A549 (cell line): ENCODE results near the gene DOC2B. TPM values are rescaled to one million over a fixed set of nuclear protein-coding genes. Genes with fewer than 3 reads are reported as not detected.

ENCODE experiments used
- ATAC-seq, 2 experiments: fragments of 200-7000 bp in 1 of 2; fragments of >200 bp in 1 of 2; cut with Nextera tagmentation in 1 of 2; cut with Tn5 transposase in 1 of 2; 3 replicates each; pipeline versions ENCODE4 v1.8.0 to v1.9.1; 2018 to 2020; ENCODE audit warnings: mild to moderate bottlenecking in 1 of 2, moderate library complexity in 1 of 2
- CTCF ChIA-PET: fragments of 300-600 bp; sonication (Branson Sonifier 250); formaldehyde crosslinking; extraction: SDS; loops from one replicate; lab custom pipeline; 2021; ENCODE audit warnings: antibody characterized with exemption, inconsistent platforms; lab: Yijun Ruan, JAX
- POLR2A ChIA-PET: fragments of 350-600 bp; formaldehyde crosslinking; extraction: SDS; loops from one replicate; lab custom pipeline; 2021; ENCODE audit warnings: antibody characterized with exemption, inconsistent platforms; lab: Yijun Ruan, JAX
- DNase-seq, 2 experiments: peaks; one replicate each; pipeline versions ENCODE4 v3.0.0 to v3.0.0-alpha.2; 2011 to 2016; ENCODE audit warnings: low read depth in 1 of 2, low spot score in 1 of 2
- FAIRE-seq: peaks from 2 replicates; lab custom pipeline; 2011; peaks lifted over from hg19 to GRCh38; lab: Jason Lieb, UNC
- H3K27ac ChIP-seq, 2 experiments: fragments of >200 bp; sonication (Bioruptor Twin); formaldehyde crosslinking; 3 replicates each; pipeline ENCODE4 v1.5.1; 2016 to 2017
- H3K4me1 ChIP-seq: fragments of >200 bp; sonication (Bioruptor Twin); formaldehyde crosslinking; 3 replicates; pipeline ENCODE4 v1.6.1; 2016
- H3K4me2 ChIP-seq: fragments of >200 bp; sonication (Bioruptor Twin); formaldehyde crosslinking; 3 replicates; pipeline ENCODE4 v1.6.1; 2016
- H3K4me3 ChIP-seq: fragments of >200 bp; sonication (Bioruptor Twin); formaldehyde crosslinking; 3 replicates; pipeline ENCODE4 v1.5.1; 2016
- H3K9me3 ChIP-seq: fragments of >200 bp; sonication (Bioruptor Twin); formaldehyde crosslinking; 3 replicates; pipeline ENCODE4 v1.6.1; 2016
- ATOH8 ChIP-seq: fragments of 250-450 bp; sonication (Bioruptor Pico); IDR thresholded peaks from 2 replicates; pipeline ENCODE4 v1.5.0; 2020; ENCODE audit warnings: low read depth, mild to moderate bottlenecking, moderate library complexity
- CEBPB ChIP-seq, 2 experiments: fragments of >200 bp in 1 of 2; sonication (Bioruptor Twin) in 1 of 2; formaldehyde crosslinking in 1 of 2; IDR thresholded peaks; 2 replicates each; pipeline ENCODE4 v1.6.1; 2012 to 2016
- CHD4 ChIP-seq: fragments of 200-600 bp; sonication (generic); IDR thresholded peaks from 2 replicates; pipeline ENCODE4 v1.6.1; 2016; ENCODE audit warnings: antibody characterized with exemption, mild to moderate bottlenecking, borderline replicate concordance
- EHF ChIP-seq: fragments of 250-450 bp; sonication (Bioruptor Pico); IDR thresholded peaks from 2 replicates; pipeline ENCODE4 v1.5.0; 2020; ENCODE audit warnings: mild to moderate bottlenecking
- ELK1 ChIP-seq: fragments of 150-350 bp; IDR thresholded peaks from 2 replicates; pipeline ENCODE4 v1.6.1; 2014; ENCODE audit warnings: low read depth, mild to moderate bottlenecking, low read length
- EP300 ChIP-seq, 2 experiments: fragments of >200 bp; sonication (Bioruptor Twin); formaldehyde crosslinking; IDR thresholded peaks; 2 replicates in 1 of 2; 3 replicates in 1 of 2; pipeline ENCODE4 v1.6.1; 2016 to 2017
- ESRRA ChIP-seq: fragments of 150-350 bp; IDR thresholded peaks from 2 replicates; pipeline ENCODE4 v1.6.1; 2014; ENCODE audit warnings: mild to moderate bottlenecking, low read length, borderline replicate concordance
- HMGXB4 ChIP-seq: fragments of 250-450 bp; sonication (Bioruptor Pico); IDR thresholded peaks from 2 replicates; pipeline ENCODE4 v1.5.0; 2021; ENCODE audit warnings: mild to moderate bottlenecking, moderate library complexity, borderline replicate concordance
- HOXB13 ChIP-seq: fragments of 250-450 bp; sonication (Bioruptor Pico); IDR thresholded peaks from 2 replicates; pipeline ENCODE4 v1.5.0; 2020; ENCODE audit warnings: low read depth, mild to moderate bottlenecking, moderate library complexity
- JUN ChIP-seq, 2 experiments: fragments of >200 bp; sonication (Bioruptor Twin); formaldehyde crosslinking; IDR thresholded peaks; 2 replicates in 1 of 2; 3 replicates in 1 of 2; pipeline ENCODE4 v1.6.1; 2016 to 2017
- JUNB ChIP-seq: fragments of >200 bp; sonication (Bioruptor Twin); formaldehyde crosslinking; IDR thresholded peaks from 2 replicates; pipeline ENCODE4 v1.6.1; 2016
- KDM5A ChIP-seq: fragments of 200-600 bp; sonication (generic); IDR thresholded peaks from 2 replicates; pipeline ENCODE4 v1.6.1; 2016; ENCODE audit warnings: antibody characterized with exemption, mild to moderate bottlenecking
- MAZ ChIP-seq: fragments of 150-350 bp; IDR thresholded peaks from 2 replicates; pipeline ENCODE4 v1.6.1; 2014; ENCODE audit warnings: antibody characterized with exemption, low read depth, low read length, borderline replicate concordance
- MYC ChIP-seq: IDR thresholded peaks from 2 replicates; pipeline ENCODE4 v1.6.1; 2012; ENCODE audit warnings: mild to moderate bottlenecking, inconsistent platforms, low read length, improper control_type of control experiment, borderline replicate concordance
- NFE2L2 ChIP-seq: fragments of 150-350 bp; conservative IDR thresholded peaks from 2 replicates; pipeline ENCODE4 v1.6.1; 2014; ENCODE audit warnings: low read length
- NPAS2 ChIP-seq: fragments of 250-450 bp; sonication (Bioruptor Pico); IDR thresholded peaks from 2 replicates; pipeline ENCODE4 v1.8.0; 2022; ENCODE audit warnings: mild to moderate bottlenecking, moderate library complexity, borderline replicate concordance
- NR3C1 ChIP-seq: fragments of >200 bp; sonication (Bioruptor Twin); formaldehyde crosslinking; IDR thresholded peaks from 3 replicates; pipeline ENCODE4 v1.6.1; 2017
- RARB ChIP-seq: fragments of 250-450 bp; sonication (Bioruptor Pico); IDR thresholded peaks from 2 replicates; pipeline ENCODE4 v1.8.0; 2021; ENCODE audit warnings: mild to moderate bottlenecking, moderate library complexity
- RCOR1 ChIP-seq: fragments of 150-350 bp; IDR thresholded peaks from 2 replicates; pipeline ENCODE4 v1.6.1; 2014; ENCODE audit warnings: antibody characterized with exemption, low read length, low read depth
- RFX5 ChIP-seq: fragments of 450-650 bp; IDR thresholded peaks from 2 replicates; pipeline ENCODE4 v1.7.1; 2014; ENCODE audit warnings: antibody characterized with exemption, mild to moderate bottlenecking, moderate library complexity
- TFCP2L1 ChIP-seq: fragments of 250-450 bp; sonication (Bioruptor Pico); IDR thresholded peaks from 2 replicates; pipeline ENCODE4 v1.5.0; 2021; ENCODE audit warnings: mild to moderate bottlenecking
- ZFP36 ChIP-seq: fragments of 450-650 bp; IDR thresholded peaks from 2 replicates; pipeline ENCODE4 v1.6.1; 2014; ENCODE audit warnings: borderline replicate concordance; ENCODE audit not compliant: partially characterized antibody
- ZNF302 ChIP-seq: fragments of 250-450 bp; sonication (Bioruptor Pico); IDR thresholded peaks from 2 replicates; pipeline ENCODE4 v1.9.0; 2021; ENCODE audit warnings: inconsistent platforms, mild to moderate bottlenecking, moderate library complexity
- ZSCAN20 ChIP-seq: fragments of 250-450 bp; sonication (Bioruptor Pico); IDR thresholded peaks from 2 replicates; pipeline ENCODE4 v1.8.0; 2022; ENCODE audit warnings: mild to moderate bottlenecking, moderate library complexity
- WGBS: methylation state at CpG from one replicate; pipeline ENCODE4 v1.1.6; 2017; ENCODE audit errors: missing lambda C conversion rate; 5-methylcytosine and 5-hydroxymethylcytosine counted together
- polyA plus RNA-seq, 4 experiments: library from polyadenylated mRNA; depleted of rRNA in 3 of 4; stranded (reverse); fragments of >200 nt; fragmentation: RNase III in 1 of 4; extraction: RNeasy Plus Mini Kit Qiagen cat#74134 plus additional on column Dnase treatment in 1 of 4; gene quantifications; 2 replicates in 3 of 4; 3 replicates in 1 of 4; pipeline ENCODE4 v1.2.3, GENCODE V29; 2011 to 2017
- TF ChIP-seq, protein P1 (sequence below): fragments of >200 bp; sonication (Bioruptor Twin); formaldehyde crosslinking; IDR thresholded peaks from 2 replicates; pipeline ENCODE4 v1.6.1; 2016
- TF ChIP-seq, protein P2 (sequence below): fragments of >200 bp; sonication (Bioruptor Twin); formaldehyde crosslinking; IDR thresholded peaks from 3 replicates; pipeline ENCODE4 v1.6.1; 2016
- TF ChIP-seq, protein P3 (sequence below): IDR thresholded peaks from 2 replicates; pipeline ENCODE4 v1.6.1; 2012

Gene DOC2B
- polyA plus RNA-seq, 2 of the 4 experiments (the other 2 are of a cell fraction): 0.27 to 1.6 TPM

- Histone ChIP-seq H3K27ac (no peak overlapping the region), H3K4me1 (peaks cover 7% of the 10 kb centered on the region; the same call in 1 of the 3 replicates), H3K4me2 (no peak overlapping the region), H3K4me3 (no peak overlapping the region)
- no peak for FAIRE-seq
- 42% methylated on average over 2 of the region's 2 CpGs for whole genome bisulfite sequencing
- ChIA-PET CTCF (interaction anchor here (2.8 kb wide), 1 partner anchor 20 kb away, joined by 7 read pairs; no protein-coding TSS in a partner anchor), POLR2A (interaction anchor here (0.7 kb wide), 1 partner anchor 10 kb away, joined by 11 read pairs; no protein-coding TSS in a partner anchor)
- no peak for DNase-seq
- TF ChIP-seq RARB (CRISPR knock-in tag): no peak
- no peak for TF ChIP-seq HOXB13
- no peak for TF ChIP-seq HMGXB4 (CRISPR knock-in tag)
- TF ChIP-seq CEBPB (IDR thresholded peaks at IDR 0.05): no peak
- no peak for TF ChIP-seq RFX5
- no peak for TF ChIP-seq TFCP2L1 (CRISPR knock-in tag)
- TF ChIP-seq NFE2L2: no peak
- no peak for TF ChIP-seq MYC
- no peak for TF ChIP-seq EHF (CRISPR knock-in tag)
- TF ChIP-seq JUNB: no peak
- TF ChIP-seq EP300 (IDR thresholded peaks at IDR 0.05): no peak
- no peak for TF ChIP-seq KDM5A
- no peak for TF ChIP-seq NR3C1
- TF ChIP-seq MAZ: no peak
- no peak for TF ChIP-seq JUN (IDR thresholded peaks at IDR 0.05)
- TF ChIP-seq, all 56 proteins: peak for 0
- H3K9me3 ChIP-seq: no peaks in the 10 kb centered on the region
- peak in 1 of 2 experiments; percentile 27; a peak in 1 of 6 replicates for ATAC-seq
These were observed 5.7 kb upstream of the DOC2B start for GRCh38 chr17:187130-187529.

GRCh38 chr17:185445-186138 is 4.1 kb upstream of the DOC2B start:
- no peak for DNase-seq

GRCh38 chr17:183021-183420 is 1.6 kb upstream of the DOC2B start:
- H3K4me3 ChIP-seq: no peak overlapping the region
- ChIA-PET CTCF (interaction anchor here (1.1 to 2.2 kb wide), 3 partner anchors 13 to 205 kb away, joined by 3 to 12 read pairs (median 4); no protein-coding TSS in a partner anchor), POLR2A (no interaction called here)
- no peak overlapping the region for H3K4me2 ChIP-seq
- DNase-seq (no peak), FAIRE-seq (no peak), ATAC-seq (no peak)
- no peak overlapping the region for H3K27ac ChIP-seq
- no peaks in the 10 kb centered on the region for H3K9me3 ChIP-seq
- peaks cover 11% of the 10 kb centered on the region; the same call in 1 of the 3 replicates for H3K4me1 ChIP-seq
- WGBS: 95% methylated on average over 8 of the region's 8 CpGs
- TF ChIP-seq, protein P1, sequence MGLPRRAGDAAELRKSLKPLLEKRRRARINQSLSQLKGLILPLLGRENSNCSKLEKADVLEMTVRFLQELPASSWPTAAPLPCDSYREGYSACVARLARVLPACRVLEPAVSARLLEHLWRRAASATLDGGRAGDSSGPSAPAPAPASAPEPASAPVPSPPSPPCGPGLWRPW: no peak
- TF ChIP-seq, protein P2, sequence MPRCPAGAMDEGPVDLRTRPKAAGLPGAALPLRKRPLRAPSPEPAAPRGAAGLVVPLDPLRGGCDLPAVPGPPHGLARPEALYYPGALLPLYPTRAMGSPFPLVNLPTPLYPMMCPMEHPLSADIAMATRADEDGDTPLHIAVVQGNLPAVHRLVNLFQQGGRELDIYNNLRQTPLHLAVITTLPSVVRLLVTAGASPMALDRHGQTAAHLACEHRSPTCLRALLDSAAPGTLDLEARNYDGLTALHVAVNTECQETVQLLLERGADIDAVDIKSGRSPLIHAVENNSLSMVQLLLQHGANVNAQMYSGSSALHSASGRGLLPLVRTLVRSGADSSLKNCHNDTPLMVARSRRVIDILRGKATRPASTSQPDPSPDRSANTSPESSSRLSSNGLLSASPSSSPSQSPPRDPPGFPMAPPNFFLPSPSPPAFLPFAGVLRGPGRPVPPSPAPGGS: no peak
- TF ChIP-seq ATOH8 (CRISPR knock-in tag) (no peak), NPAS2 (CRISPR knock-in tag) (no peak), ESRRA (no peak), CHD4 (no peak), ZSCAN20 (CRISPR knock-in tag) (no peak), ZNF302 (no peak), ZFP36 (no peak)
- TF ChIP-seq, protein P3, sequence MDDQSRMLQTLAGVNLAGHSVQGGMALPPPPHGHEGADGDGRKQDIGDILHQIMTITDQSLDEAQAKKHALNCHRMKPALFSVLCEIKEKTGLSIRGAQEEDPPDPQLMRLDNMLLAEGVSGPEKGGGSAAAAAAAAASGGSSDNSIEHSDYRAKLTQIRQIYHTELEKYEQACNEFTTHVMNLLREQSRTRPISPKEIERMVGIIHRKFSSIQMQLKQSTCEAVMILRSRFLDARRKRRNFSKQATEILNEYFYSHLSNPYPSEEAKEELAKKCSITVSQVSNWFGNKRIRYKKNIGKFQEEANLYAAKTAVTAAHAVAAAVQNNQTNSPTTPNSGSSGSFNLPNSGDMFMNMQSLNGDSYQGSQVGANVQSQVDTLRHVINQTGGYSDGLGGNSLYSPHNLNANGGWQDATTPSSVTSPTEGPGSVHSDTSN: no peak

More at GRCh38 chr17:185445-186138, 4.1 kb upstream of the DOC2B start:
- Histone ChIP-seq H3K9me3 (no peaks in the 10 kb centered on the region), H3K4me3 (no peak overlapping the region), H3K27ac (no peak overlapping the region), H3K4me1 (peaks cover 11% of the 10 kb centered on the region; the same call in 1 of the 3 replicates)
- ChIA-PET POLR2A (no interaction called here), CTCF (no interaction called here)
- ATAC-seq (no peak), FAIRE-seq (no peak)
- WGBS: 52% methylated on average over 14 of the region's 14 CpGs
- no peak for TF ChIP-seq CEBPB (IDR thresholded peaks at IDR 0.05)
- no peak for TF ChIP-seq NR3C1
- TF ChIP-seq RCOR1: no peak
- TF ChIP-seq ELK1: no peak
- TF ChIP-seq, all 56 proteins: peak for 0
- H3K4me2 ChIP-seq: no peak overlapping the region
